Measurements from ENCODE around the gene SLC10A7. TPM values are rescaled to one million over a fixed set of nuclear protein-coding genes. Genes with fewer than 3 reads are reported as not detected.

The SLC10A7 gene
- total RNA-seq, 1 donor from 2014 or later, result 10.5 TPM

- no peak for DNase-seq (ENCODE audit: extremely low spot score, unreplicated experiment)
- Mint-ChIP-seq H3K4me3 (ENCODE audit: unreplicated experiment) (no peak overlapping the region), H3K27ac (ENCODE audit: unreplicated experiment) (no peak overlapping the region), H3K36me3 (ENCODE audit: unreplicated experiment) (no peaks in the 10 kb centered on the region), H3K27me3 (ENCODE audit: unreplicated experiment) (no peaks in the 10 kb centered on the region), H3K4me1 (ENCODE audit: unreplicated experiment) (no peaks in the 10 kb centered on the region), H3K9me3 (ENCODE audit: unreplicated experiment) (no peaks in the 10 kb centered on the region)
- no peak for TF ChIP-seq CTCF (IDR thresholded peaks at IDR 0.05)
Measured at GRCh38 chr4:146269228-146269653, 252.5 kb downstream of the SLC10A7 start.

- no peak for DNase-seq (ENCODE audit: extremely low spot score, unreplicated experiment)
- no peaks in the 10 kb centered on the region for H3K36me3 Mint-ChIP-seq (ENCODE audit: unreplicated experiment)
- no peaks in the 10 kb centered on the region for H3K9me3 Mint-ChIP-seq (ENCODE audit: unreplicated experiment)
- H3K4me1 Mint-ChIP-seq (ENCODE audit: unreplicated experiment), result no peaks in the 10 kb centered on the region
- no peak overlapping the region for H3K27ac Mint-ChIP-seq (ENCODE audit: unreplicated experiment)
- no peak for TF ChIP-seq CTCF (IDR thresholded peaks at IDR 0.05)
- H3K27me3 Mint-ChIP-seq (ENCODE audit: unreplicated experiment), result no peaks in the 10 kb centered on the region
- H3K4me3 Mint-ChIP-seq (ENCODE audit: unreplicated experiment), result no peak overlapping the region
Measured at GRCh38 chr4:146267826-146268225, 253.9 kb downstream of the SLC10A7 start.

GRCh38 chr4:146265950-146266490 is 255.7 kb downstream of the SLC10A7 start:
- DNase-seq (ENCODE audit: extremely low spot score, unreplicated experiment), result no peak
- H3K9me3 Mint-ChIP-seq (ENCODE audit: unreplicated experiment), result no peaks in the 10 kb centered on the region
- H3K27me3 Mint-ChIP-seq (ENCODE audit: unreplicated experiment), result no peaks in the 10 kb centered on the region
- TF ChIP-seq CTCF (IDR thresholded peaks at IDR 0.05), result no peak
- H3K36me3 Mint-ChIP-seq (ENCODE audit: unreplicated experiment), result no peaks in the 10 kb centered on the region
- H3K27ac Mint-ChIP-seq (ENCODE audit: unreplicated experiment), result no peak overlapping the region
- peaks cover 2% of the 10 kb centered on the region for H3K4me1 Mint-ChIP-seq (ENCODE audit: unreplicated experiment)
- no peak overlapping the region for H3K4me3 Mint-ChIP-seq (ENCODE audit: unreplicated experiment)

GRCh38 chr4:146263793-146264192 is 257.9 kb downstream of the SLC10A7 start:
- Mint-ChIP-seq H3K27me3 (ENCODE audit: unreplicated experiment) (no peaks in the 10 kb centered on the region), H3K4me3 (ENCODE audit: unreplicated experiment) (no peak overlapping the region), H3K4me1 (ENCODE audit: unreplicated experiment) (peaks cover 2% of the 10 kb centered on the region)

GRCh38 chr4:146261041-146261440 is 260.7 kb downstream of the SLC10A7 start:
- H3K4me1 Mint-ChIP-seq (ENCODE audit: unreplicated experiment), result peaks cover 4% of the 10 kb centered on the region
- TF ChIP-seq CTCF (IDR thresholded peaks at IDR 0.05), result no peak
- H3K27me3 Mint-ChIP-seq (ENCODE audit: unreplicated experiment), result no peaks in the 10 kb centered on the region
- H3K9me3 Mint-ChIP-seq (ENCODE audit: unreplicated experiment), result no peaks in the 10 kb centered on the region
- peaks cover 3% of the 10 kb centered on the region for H3K36me3 Mint-ChIP-seq (ENCODE audit: unreplicated experiment)
- no peak overlapping the region for H3K4me3 Mint-ChIP-seq (ENCODE audit: unreplicated experiment)
- no peak overlapping the region for H3K27ac Mint-ChIP-seq (ENCODE audit: unreplicated experiment)
- DNase-seq (ENCODE audit: extremely low spot score, unreplicated experiment), result no peak

More at GRCh38 chr4:146263793-146264192, 257.9 kb downstream of the SLC10A7 start:
- Mint-ChIP-seq H3K9me3 (ENCODE audit: unreplicated experiment) (no peaks in the 10 kb centered on the region), H3K27ac (ENCODE audit: unreplicated experiment) (no peak overlapping the region), H3K36me3 (ENCODE audit: unreplicated experiment) (no peaks in the 10 kb centered on the region)
- no peak for DNase-seq (ENCODE audit: extremely low spot score, unreplicated experiment)
- no peak for TF ChIP-seq CTCF (IDR thresholded peaks at IDR 0.05)
